ENCODE measurements around the gene MAP4K1. TPM values are rescaled to one million over a fixed set of nuclear protein-coding genes. Genes with fewer than 3 reads are reported as not detected.

The MAP4K1 gene
- total and polyA plus RNA-seq, 9 donors, result 0.95 to 6.1 (median 2.6) TPM

DNA sequence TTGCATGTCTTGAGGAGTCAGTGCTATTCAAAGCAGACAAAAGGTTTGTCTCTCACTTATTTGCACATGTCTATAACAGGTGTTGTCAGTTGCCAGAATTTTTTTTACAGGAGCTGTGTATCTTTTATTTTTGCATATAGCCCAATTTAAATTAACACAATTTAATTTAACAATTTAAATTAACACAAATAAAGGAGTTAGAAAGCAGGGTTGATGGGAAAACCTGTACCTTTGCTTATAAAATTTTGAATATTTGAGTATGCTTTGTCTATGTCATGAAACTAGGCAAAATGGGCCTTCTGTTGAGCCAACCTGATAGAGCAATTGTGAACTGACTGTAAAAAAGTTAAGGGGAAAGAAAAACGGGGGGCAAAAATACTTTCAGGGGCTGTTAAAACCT lies 78.0 kb downstream of the MAP4K1 start:
- H3K4me3 ChIP-seq, result no peak overlapping the region
- H3K27ac ChIP-seq, result no peak overlapping the region
- 43 to 73% (median 46%) methylated on average over 1 of the region's 1 CpG for whole genome bisulfite sequencing, 3 donors
- DNase-seq, result no peak
- no peaks in the 10 kb centered on the region for H3K36me3 ChIP-seq
- no peaks in the 10 kb centered on the region for H3K27me3 ChIP-seq
- peaks cover 0 to 6% of the 10 kb centered on the region in 2 donors for H3K9me3 ChIP-seq
- H3K4me1 ChIP-seq (ENCODE audit: insufficient read depth), result peaks cover 3% of the 10 kb centered on the region
- intact Hi-C loops (cut with DNase I), result loop anchor here in 1 of 4 donors (10.0 kb wide), 1 partner anchor 375 kb away; the partner anchor contains the start of gene CCER2
- TF ChIP-seq, protein P1, sequence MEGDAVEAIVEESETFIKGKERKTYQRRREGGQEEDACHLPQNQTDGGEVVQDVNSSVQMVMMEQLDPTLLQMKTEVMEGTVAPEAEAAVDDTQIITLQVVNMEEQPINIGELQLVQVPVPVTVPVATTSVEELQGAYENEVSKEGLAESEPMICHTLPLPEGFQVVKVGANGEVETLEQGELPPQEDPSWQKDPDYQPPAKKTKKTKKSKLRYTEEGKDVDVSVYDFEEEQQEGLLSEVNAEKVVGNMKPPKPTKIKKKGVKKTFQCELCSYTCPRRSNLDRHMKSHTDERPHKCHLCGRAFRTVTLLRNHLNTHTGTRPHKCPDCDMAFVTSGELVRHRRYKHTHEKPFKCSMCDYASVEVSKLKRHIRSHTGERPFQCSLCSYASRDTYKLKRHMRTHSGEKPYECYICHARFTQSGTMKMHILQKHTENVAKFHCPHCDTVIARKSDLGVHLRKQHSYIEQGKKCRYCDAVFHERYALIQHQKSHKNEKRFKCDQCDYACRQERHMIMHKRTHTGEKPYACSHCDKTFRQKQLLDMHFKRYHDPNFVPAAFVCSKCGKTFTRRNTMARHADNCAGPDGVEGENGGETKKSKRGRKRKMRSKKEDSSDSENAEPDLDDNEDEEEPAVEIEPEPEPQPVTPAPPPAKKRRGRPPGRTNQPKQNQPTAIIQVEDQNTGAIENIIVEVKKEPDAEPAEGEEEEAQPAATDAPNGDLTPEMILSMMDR (IDR thresholded peaks at IDR 0.05), result no peak
- TF ChIP-seq POLR2A (IDR thresholded peaks at IDR 0.05) (no peak), EP300 (IDR thresholded peaks at IDR 0.05) (no peak)

DNA sequence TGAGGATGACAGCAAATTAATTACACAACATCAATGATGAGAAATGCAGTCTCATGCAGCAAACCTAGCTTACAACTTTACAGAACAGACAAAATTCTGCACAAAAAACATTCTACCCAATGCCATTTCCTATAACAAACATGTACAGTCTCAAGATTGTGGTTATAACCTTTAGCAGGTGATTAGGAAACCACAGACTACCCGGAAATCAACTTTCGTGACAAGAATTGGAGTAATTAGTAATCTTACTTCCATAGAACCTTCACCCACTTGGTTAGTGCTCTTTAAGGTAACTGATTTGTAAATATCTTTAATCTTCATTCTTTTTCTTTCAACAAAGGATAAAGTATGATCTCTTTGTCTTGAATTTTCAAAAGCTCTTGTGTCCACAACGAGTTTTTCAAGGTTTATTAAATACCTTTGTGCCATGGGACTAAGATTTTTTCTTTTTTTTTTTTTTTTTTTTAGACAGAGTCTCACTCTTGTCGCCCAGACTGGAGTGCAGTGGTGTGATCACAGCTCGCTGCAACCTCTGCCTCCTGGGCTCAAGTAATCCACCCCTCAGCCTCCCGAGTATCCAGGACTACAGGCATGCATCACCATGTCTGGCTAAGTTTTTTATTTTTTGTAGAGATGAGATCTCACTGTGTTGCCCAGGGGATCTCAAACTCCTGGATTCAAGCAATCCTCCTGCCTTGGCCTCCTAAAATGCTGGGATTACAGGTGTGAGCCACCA lies 78.8 kb downstream of the MAP4K1 start:
- no peaks in the 10 kb centered on the region for H3K27me3 ChIP-seq
- H3K36me3 ChIP-seq, result no peaks in the 10 kb centered on the region
- TF ChIP-seq EP300 (IDR thresholded peaks at IDR 0.05) (no peak), POLR2A (IDR thresholded peaks at IDR 0.05) (no peak)
- TF ChIP-seq, protein P1 (IDR thresholded peaks at IDR 0.05), result no peak
- DNase-seq, result no peak
- no peak overlapping the region for H3K4me3 ChIP-seq
- intact Hi-C loops (cut with DNase I), result no loop called here
- no peaks in the 10 kb centered on the region for H3K4me1 ChIP-seq (ENCODE audit: insufficient read depth)
- WGBS, 3 donors, result 40 to 51% (median 47%) methylated on average over 6 of the region's 6 CpGs
- no peak overlapping the region for H3K27ac ChIP-seq
- H3K9me3 ChIP-seq, result peaks cover 0 to 6% of the 10 kb centered on the region in 2 donors

DNA sequence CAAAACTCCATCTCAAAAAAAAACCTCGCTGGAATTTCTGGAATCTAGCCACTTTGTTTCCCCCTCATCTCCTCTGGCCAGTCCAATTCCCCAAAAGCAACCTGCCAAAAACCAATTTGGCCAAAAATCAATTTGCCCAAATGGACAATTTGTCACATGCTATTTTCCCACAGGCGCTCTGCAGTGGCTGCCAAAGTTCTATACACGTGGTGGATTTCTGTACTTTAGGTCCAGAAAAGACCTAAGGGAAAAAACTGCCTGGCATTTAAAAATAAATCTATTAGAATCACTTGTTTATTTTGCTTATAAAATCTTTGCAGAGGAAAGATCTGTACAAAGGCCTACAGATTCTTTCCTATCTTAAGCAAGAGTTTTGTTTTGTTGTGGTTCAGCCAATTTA lies 79.4 kb downstream of the MAP4K1 start:
- H3K4me1 ChIP-seq (ENCODE audit: insufficient read depth), result no peaks in the 10 kb centered on the region
- no peaks in the 10 kb centered on the region for H3K36me3 ChIP-seq
- TF ChIP-seq EP300 (IDR thresholded peaks at IDR 0.05) (no peak), POLR2A (IDR thresholded peaks at IDR 0.05) (no peak)
- TF ChIP-seq, protein P1 (IDR thresholded peaks at IDR 0.05), result no peak
- H3K9me3 ChIP-seq, result peaks cover 0 to 6% of the 10 kb centered on the region in 2 donors
- DNase-seq, result no peak
- intact Hi-C loops (cut with DNase I), result no loop called here
- no peak overlapping the region for H3K27ac ChIP-seq
- no peak overlapping the region for H3K4me3 ChIP-seq
- H3K27me3 ChIP-seq, result no peaks in the 10 kb centered on the region
- WGBS, 3 donors, result 15 to 30% (median 27%) methylated on average over 3 of the region's 3 CpGs

Other genes with a start within 250 kb of the MAP4K1 start
- 100 to 1,000 TPM in 3 of 7 donors, 10 to 100 TPM in 4; 59.1 to 125 (median 85.3) TPM for gene PSMD8, start 243.4 kb downstream of the MAP4K1 start, total RNA-seq
- 100 to 1,000 TPM in 1 of 2 donors, 10 to 100 TPM in 1; 81.5 to 129 TPM for gene PSMD8, start 243.4 kb downstream of the MAP4K1 start, polyA plus RNA-seq
- gene GGN, start 229.9 kb downstream of the MAP4K1 start, total RNA-seq, result under 1 TPM in 5 of 7 donors, not detected in 2; 0.24 to 0.75 (median 0.69) TPM
- under 1 TPM in 1 of 2 donors, not detected in 1; 0.28 TPM for gene GGN, start 229.9 kb downstream of the MAP4K1 start, polyA plus RNA-seq
- gene SPRED3, start 229.3 kb downstream of the MAP4K1 start, total RNA-seq, result 1 to 10 TPM in 4 of 7 donors, under 1 TPM in 3; 0.24 to 2.1 (median 1.0) TPM
- under 1 TPM; 0.29 to 0.60 TPM for gene SPRED3, start 229.3 kb downstream of the MAP4K1 start, polyA plus RNA-seq
- 10 to 100 TPM; 16.5 to 23.7 (median 20.9) TPM for gene FAM98C, start 214.9 kb downstream of the MAP4K1 start, total RNA-seq
- 10 to 100 TPM in 1 of 2 donors, 1 to 10 TPM in 1; 7.8 to 18.8 TPM for gene FAM98C, start 214.9 kb downstream of the MAP4K1 start, polyA plus RNA-seq
- 1 to 10 TPM in 3 of 7 donors, under 1 TPM in 4; 0.45 to 1.8 (median 0.84) TPM for gene RASGRP4, start 191.7 kb downstream of the MAP4K1 start, total RNA-seq
- gene RASGRP4, start 191.7 kb downstream of the MAP4K1 start, polyA plus RNA-seq, result 1 to 10 TPM in 1 of 2 donors, under 1 TPM in 1; 0.58 to 2.5 TPM
- gene RYR1, start 184.3 kb downstream of the MAP4K1 start, total RNA-seq, result 1 to 10 TPM in 3 of 7 donors, under 1 TPM in 4; 0.57 to 2.6 (median 0.88) TPM
- gene RYR1, start 184.3 kb downstream of the MAP4K1 start, polyA plus RNA-seq, result 1 to 10 TPM; 1.5 to 1.6 TPM
- 100 to 1,000 TPM; 247 to 527 (median 267) TPM for gene EIF3K, start 1.2 kb upstream of the MAP4K1 start, total RNA-seq
- 100 to 1,000 TPM; 215 to 391 TPM for gene EIF3K, start 1.2 kb upstream of the MAP4K1 start, polyA plus RNA-seq
- 100 to 1,000 TPM; 139 to 419 (median 299) TPM for gene ACTN4, start 29.7 kb upstream of the MAP4K1 start, total RNA-seq
- 100 to 1,000 TPM; 188 to 458 TPM for gene ACTN4, start 29.7 kb upstream of the MAP4K1 start, polyA plus RNA-seq
- gene CAPN12, start 126.5 kb upstream of the MAP4K1 start, total RNA-seq, result 1 to 10 TPM in 5 of 7 donors, under 1 TPM in 2; 0.81 to 8.0 (median 3.1) TPM
- gene CAPN12, start 126.5 kb upstream of the MAP4K1 start, polyA plus RNA-seq, result 1 to 10 TPM in 1 of 2 donors, under 1 TPM in 1; 0.22 to 3.6 TPM
- under 1 TPM in 2 of 7 donors, not detected in 5; 0.69 to 0.79 TPM for gene LGALS7, start 155.6 kb upstream of the MAP4K1 start, total RNA-seq
- under 1 TPM in 1 of 2 donors, not detected in 1; 0.84 TPM for gene LGALS7, start 155.6 kb upstream of the MAP4K1 start, polyA plus RNA-seq
- gene LGALS7B, start 171.2 kb upstream of the MAP4K1 start, total RNA-seq, result not detected
- not detected for gene LGALS7B, start 171.2 kb upstream of the MAP4K1 start, polyA plus RNA-seq
- gene LGALS4, start 195.0 kb upstream of the MAP4K1 start, total RNA-seq, result 1 to 10 TPM in 4 of 7 donors, under 1 TPM in 3; 0.57 to 7.4 (median 2.2) TPM
- gene LGALS4, start 195.0 kb upstream of the MAP4K1 start, polyA plus RNA-seq, result 1 to 10 TPM in 1 of 2 donors, under 1 TPM in 1; 0.80 to 1.4 TPM
- 100 to 1,000 TPM in 5 of 7 donors, 10 to 100 TPM in 2; 67.6 to 146 (median 113) TPM for gene ECH1, start 213.8 kb upstream of the MAP4K1 start, total RNA-seq
- 100 to 1,000 TPM; 202 to 243 TPM for gene ECH1, start 213.8 kb upstream of the MAP4K1 start, polyA plus RNA-seq
- gene HNRNPL, start 232.0 kb upstream of the MAP4K1 start, total RNA-seq, result 100 to 1,000 TPM; 110 to 282 (median 230) TPM
- 100 to 1,000 TPM; 152 to 284 TPM for gene HNRNPL, start 232.0 kb upstream of the MAP4K1 start, polyA plus RNA-seq